H1 (cell line): ENCODE measurements around the gene DHRS13. TPM values are rescaled to one million over a fixed set of nuclear protein-coding genes. Genes with fewer than 3 reads are reported as not detected.

Experiments used
- CTCF ChIA-PET: fragments of 300-600 bp; sonication (Branson Sonifier 250); formaldehyde crosslinking; loops from one replicate; lab custom pipeline; 2021; ENCODE audit not compliant: partially characterized antibody; lab: Charles Lee
- POLR2A ChIA-PET: fragments of 300-600 bp; sonication (Branson Sonifier 250); formaldehyde crosslinking; loops from one replicate; lab custom pipeline; 2021; ENCODE audit warnings: inconsistent platforms; ENCODE audit not compliant: partially characterized antibody; lab: Charles Lee
- DNase-seq, 2 experiments: peaks; one replicate each; pipeline versions ENCODE4 v3.0.0 to v3.0.0-alpha.2; 2010 to 2022; ENCODE audit warnings: low spot score in 2 of 2, low read depth in 1 of 2, mixed read lengths in 1 of 2
- FAIRE-seq: peaks from 2 replicates; lab custom pipeline; 2011; peaks lifted over from hg19 to GRCh38; lab: Jason Lieb, UNC
- H2AFZ ChIP-seq: 2 replicates; pipeline ENCODE4 v1.8.1; 2012; ENCODE audit warnings: low read length, inconsistent platforms
- H2AK5ac ChIP-seq: 2 replicates; pipeline ENCODE4 v1.6.1; 2013; ENCODE audit warnings: low read depth, low read length
- H2BK120ac ChIP-seq: replicated peaks from 2 replicates; pipeline ENCODE3; 2013; ENCODE audit warnings: low read depth, low read length, inconsistent platforms
- H2BK12ac ChIP-seq: 2 replicates; pipeline ENCODE4 v1.6.1; 2013; ENCODE audit warnings: low read depth, low read length
- H2BK15ac ChIP-seq: 2 replicates; pipeline ENCODE4 v1.6.1; 2013; ENCODE audit warnings: low read length
- H2BK20ac ChIP-seq: 2 replicates; pipeline ENCODE4 v1.6.1; 2013; ENCODE audit warnings: low read length
- H2BK5ac ChIP-seq: 2 replicates; pipeline ENCODE4 v1.6.1; 2013; ENCODE audit warnings: low read depth, low read length
- H3K14ac ChIP-seq: 2 replicates; pipeline ENCODE4 v1.6.1; 2013; ENCODE audit warnings: inconsistent platforms; ENCODE audit not compliant: insufficient read length
- H3K18ac ChIP-seq: 2 replicates; pipeline ENCODE4 v1.6.1; 2013; ENCODE audit warnings: low read length; ENCODE audit errors: extremely low read depth
- H3K23ac ChIP-seq: 2 replicates; pipeline ENCODE4 v1.6.1; 2013; ENCODE audit warnings: inconsistent platforms; ENCODE audit not compliant: insufficient read length
- H3K23me2 ChIP-seq: 2 replicates; pipeline ENCODE4 v1.6.1; 2013; ENCODE audit warnings: low read depth, low read length
- H3K27ac ChIP-seq: 2 replicates; pipeline ENCODE4 v1.6.1; 2011; ENCODE audit warnings: low read depth, low read length, inconsistent platforms
- H3K27me3 ChIP-seq, 4 experiments: replicated peaks in 1 of 4; 1 replicate in 1 of 4; 2 replicates in 3 of 4; pipeline versions ENCODE4 v1.6.1 to v1.8.1; 2011 to 2013; ENCODE audit warnings: low read length in 3 of 4, mild to moderate bottlenecking in 3 of 4, inconsistent platforms in 2 of 4, mixed read lengths in 2 of 4, moderate library complexity in 1 of 4; ENCODE audit not compliant: control insufficient read depth in 3 of 4, insufficient read depth in 3 of 4; ENCODE audit errors: extremely low read depth in 1 of 4
- H3K36me3 ChIP-seq, 4 experiments: 2 replicates each; pipeline versions ENCODE4 v1.6.1 to v1.8.1; 2011 to 2013; ENCODE audit warnings: mild to moderate bottlenecking in 4 of 4, low read length in 3 of 4, moderate library complexity in 2 of 4, control low read depth in 1 of 4, inconsistent platforms in 1 of 4; ENCODE audit not compliant: insufficient read depth in 4 of 4, control insufficient read depth in 2 of 4
- H3K4ac ChIP-seq: replicated peaks from 2 replicates; pipeline ENCODE3; 2013; ENCODE audit warnings: low read length, low read depth, mixed read lengths, inconsistent platforms; ENCODE audit not compliant: insufficient read length
- H3K4me1 ChIP-seq, 4 experiments: replicated peaks in 1 of 4; 1 replicate in 1 of 4; 2 replicates in 3 of 4; pipeline versions ENCODE4 v1.6.1 to v1.8.1; 2011 to 2013; ENCODE audit warnings: low read length in 3 of 4, inconsistent platforms in 2 of 4, mixed read lengths in 1 of 4; ENCODE audit not compliant: insufficient read depth in 4 of 4, control insufficient read depth in 3 of 4
- H3K4me2 ChIP-seq, 2 experiments: 2 replicates each; pipeline versions ENCODE4 v1.6.1 to v1.8.1; 2011 to 2013; ENCODE audit warnings: low read depth in 2 of 2, low read length in 2 of 2, control low read depth in 1 of 2, inconsistent platforms in 1 of 2, mild to moderate bottlenecking in 1 of 2; ENCODE audit not compliant: insufficient read depth in 1 of 2
- H3K4me3 ChIP-seq, 4 experiments: fragments of 200-600, 300-600 bp in 1 of 4; sonication (generic), shearing (Covaris generic), sonication (Bioruptor Twin) in 1 of 4; 2 replicates each; pipeline versions ENCODE4 v1.5.1 to v1.8.1; 2011 to 2016; ENCODE audit warnings: low read length in 4 of 4, low read depth in 3 of 4, control low read depth in 2 of 4, inconsistent platforms in 2 of 4, mild to moderate bottlenecking in 2 of 4, mixed read lengths in 1 of 4, moderate library complexity in 1 of 4; ENCODE audit not compliant: insufficient read depth in 2 of 4; ENCODE audit errors: extremely low read depth in 1 of 4
- H3K56ac ChIP-seq: replicated peaks from 2 replicates; pipeline ENCODE3; 2013; ENCODE audit warnings: low read depth, mild to moderate bottlenecking, mixed read lengths, low read length, inconsistent platforms; ENCODE audit not compliant: insufficient read length
- H3K79me1 ChIP-seq: 2 replicates; pipeline ENCODE4 v1.6.1; 2013; ENCODE audit warnings: low read depth, low read length, control low read depth
- H3K79me2 ChIP-seq, 2 experiments: 2 replicates each; pipeline versions ENCODE4 v1.6.1 to v1.8.1; 2012 to 2013; ENCODE audit warnings: low read length in 2 of 2, mild to moderate bottlenecking in 2 of 2, inconsistent platforms in 1 of 2; ENCODE audit not compliant: insufficient read depth in 2 of 2, control insufficient read depth in 1 of 2
- H3K9ac ChIP-seq, 4 experiments: replicated peaks in 1 of 4; 1 replicate in 1 of 4; 2 replicates in 3 of 4; pipeline versions ENCODE4 v1.6.1 to v1.8.1; 2011 to 2013; ENCODE audit warnings: low read depth in 3 of 4, low read length in 3 of 4, control low read depth in 2 of 4, mild to moderate bottlenecking in 2 of 4, moderate library complexity in 2 of 4, inconsistent platforms in 1 of 4; ENCODE audit errors: extremely low read depth in 1 of 4
- H3K9me3 ChIP-seq, 2 experiments: 2 replicates each; pipeline versions ENCODE4 v1.6.1 to v1.8.1; 2012 to 2013; ENCODE audit warnings: mild to moderate bottlenecking in 2 of 2, moderate library complexity in 2 of 2, control low read depth in 1 of 2, inconsistent platforms in 1 of 2, low read depth in 1 of 2, low read length in 1 of 2, mixed read lengths in 1 of 2; ENCODE audit not compliant: insufficient read depth in 2 of 2
- H4K20me1 ChIP-seq, 2 experiments: replicated peaks in 1 of 2; 2 replicates each; pipeline versions ENCODE3 to v1.8.1; 2011 to 2013; ENCODE audit warnings: inconsistent platforms in 2 of 2, low read length in 2 of 2, mild to moderate bottlenecking in 1 of 2; ENCODE audit not compliant: insufficient read depth in 2 of 2, control insufficient read depth in 1 of 2
- H4K5ac ChIP-seq: 2 replicates; pipeline ENCODE4 v1.6.1; 2013; ENCODE audit warnings: low read length, low read depth, mixed read lengths, inconsistent platforms; ENCODE audit not compliant: insufficient read length
- H4K8ac ChIP-seq: 2 replicates; pipeline ENCODE4 v1.8.0; 2013; ENCODE audit warnings: mild to moderate bottlenecking, moderate library complexity, low read length, inconsistent platforms; ENCODE audit not compliant: insufficient read depth; ENCODE audit errors: extremely low read depth
- H4K91ac ChIP-seq: replicated peaks from 2 replicates; pipeline ENCODE3; 2013; ENCODE audit warnings: low read length, mixed read lengths, inconsistent platforms; ENCODE audit not compliant: insufficient read length
- ASH2L ChIP-seq: fragments of 200-600, 300-600 bp; sonication (generic); IDR thresholded peaks from one replicate; pipeline ENCODE4 v1.7.1; 2017; ENCODE audit warnings: low read length
- BACH1 ChIP-seq: IDR thresholded peaks from 2 replicates; pipeline ENCODE4 v1.6.1; 2012; ENCODE audit warnings: low read length, improper control_type of control experiment
- CBX5 ChIP-seq: fragments of 300-800, 300-1000 bp; sonication (generic); IDR thresholded peaks from 2 replicates; pipeline ENCODE4 v1.7.1; 2016; ENCODE audit warnings: antibody characterized with exemption, low read length, low read depth
- HDAC2 ChIP-seq, 2 experiments: fragments of 300-600 bp in 1 of 2; sonication (generic) in 1 of 2; IDR thresholded peaks; 2 replicates each; pipeline ENCODE4 v1.6.1; 2011 to 2012; ENCODE audit warnings: low read depth in 2 of 2, low read length in 2 of 2, mild to moderate bottlenecking in 2 of 2, moderate library complexity in 2 of 2, borderline replicate concordance in 1 of 2, inconsistent platforms in 1 of 2
- HDAC6 ChIP-seq: IDR thresholded peaks from one replicate; pipeline ENCODE4 v1.7.1; 2012; ENCODE audit warnings: low read depth, mild to moderate bottlenecking, inconsistent platforms, low read length, moderate library complexity
- KDM4A ChIP-seq: IDR thresholded peaks from one replicate; pipeline ENCODE4 v1.7.1; 2012; ENCODE audit warnings: low read depth, mild to moderate bottlenecking, moderate library complexity, low read length, inconsistent platforms; ENCODE audit not compliant: severe bottlenecking
- MAX ChIP-seq: IDR thresholded peaks from 2 replicates; pipeline ENCODE4 v1.6.1; 2012; ENCODE audit warnings: inconsistent platforms
- WGBS, 2 experiments: shearing (Covaris generic) in 1 of 2; methylation state at CpG; one replicate each; pipeline versions ENCODE4 v1.1.6 to v1.1.7; 2013 to 2015; ENCODE audit warnings: low lambda C conversion rate in 2 of 2, mixed read lengths in 2 of 2, inconsistent platforms in 1 of 2, low coverage in 1 of 2, missing lambda C conversion rate in 1 of 2; ENCODE audit not compliant: insufficient replicate concordance in 2 of 2, insufficient coverage in 1 of 2, insufficient read length in 1 of 2; ENCODE audit errors: extremely low coverage in 1 of 2, missing lambda C conversion rate in 1 of 2; 5-methylcytosine and 5-hydroxymethylcytosine counted together
- polyA plus RNA-seq, 7 experiments: library from polyadenylated mRNA; depleted of rRNA in 3 of 7; stranded (reverse) in 5 of 7; unstranded in 2 of 7; fragments of >200 nt in 5 of 7; fragments of 200-250 nt in 2 of 7; gene quantifications; 1 replicate in 5 of 7; 2 replicates in 1 of 7; 4 replicates in 1 of 7; pipeline versions ENCODE4 v1.2.1 to v1.2.3, GENCODE V29; 2011 to 2013; ENCODE audit warnings: missing spikeins in 2 of 7, mixed read lengths in 2 of 7
- total RNA-seq: library from RNA; stranded (reverse); fragmentation: NEBNext Ultra II Directional; extraction: Animal tissue kit (Norgen Biotek cat#: 25700); gene quantifications from 2 replicates; pipeline ENCODE4 v1.2.1, GENCODE V29; 2021
- TF ChIP-seq, protein P1 (sequence below): IDR thresholded peaks from 2 replicates; pipeline ENCODE4 v1.6.1; 2012; ENCODE audit warnings: inconsistent platforms

The DHRS13 gene
- total and polyA plus RNA-seq, 2 of the 8 experiments (the other 6 are each of a cell fraction or from before 2014, with no cell fraction given) = 23.7 to 30.0 TPM

DNA sequence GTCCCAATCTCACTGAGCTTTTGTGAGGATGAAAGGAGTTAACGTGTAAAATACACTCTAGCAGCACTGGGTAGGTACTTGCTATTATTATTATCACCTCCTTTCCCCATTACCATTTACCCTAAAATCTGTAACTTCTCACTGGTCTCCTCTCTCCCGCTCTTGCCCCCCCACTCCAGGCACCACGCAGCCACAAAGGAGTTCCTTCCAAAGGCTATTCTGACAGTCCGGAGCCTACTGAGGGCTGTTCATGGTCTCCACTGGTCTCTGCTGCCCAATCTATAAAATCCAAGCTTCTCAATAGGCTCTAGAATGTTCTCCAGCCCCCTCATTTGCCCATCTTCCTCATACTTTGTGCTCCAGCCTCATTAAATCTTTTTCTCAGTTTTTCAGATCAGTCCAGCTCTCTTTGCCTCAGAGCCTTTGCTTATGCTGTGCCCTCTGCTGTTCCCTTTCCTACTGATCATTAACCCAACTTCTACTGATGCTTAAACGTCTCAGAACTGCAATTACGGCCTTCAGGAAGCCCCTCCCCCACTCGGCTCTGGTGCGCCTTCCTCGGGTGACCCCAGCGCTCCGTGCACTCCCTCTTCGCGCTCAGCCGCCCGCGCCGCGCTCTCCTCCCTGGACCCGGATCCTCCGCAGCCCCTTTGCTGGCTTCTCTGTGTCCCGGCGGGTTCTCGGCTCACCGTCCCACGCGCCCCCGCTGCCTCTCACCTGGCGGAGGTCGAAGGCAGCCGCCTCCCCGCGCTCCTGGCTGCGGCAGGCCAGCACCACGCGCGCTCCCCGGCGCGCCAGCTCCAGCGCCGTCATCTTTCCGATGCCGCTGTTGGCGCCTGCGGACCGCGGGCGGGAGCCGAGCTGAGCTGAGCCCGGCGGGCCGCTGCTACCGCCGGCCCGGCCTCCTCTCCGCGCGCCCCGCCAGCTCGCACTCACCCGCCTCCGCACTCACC, 737 bp downstream of the DHRS13 start:
- H2BK5ac ChIP-seq = peak overlapping the region; percentile 46; the same call in 1 of the 2 replicates
- no peak overlapping the region for H2BK120ac ChIP-seq
- peaks cover 2 to 12% (median 5%) of the 10 kb centered on the region in 4 experiments; a peak in 6 of 7 replicates for H3K4me1 ChIP-seq
- H3K9me3 ChIP-seq = no peaks in the 10 kb centered on the region
- no peak overlapping the region for H2AFZ ChIP-seq
- peaks cover 0 to 3% of the 10 kb centered on the region in 2 experiments; a peak in 2 of 4 replicates for H3K79me2 ChIP-seq
- peak overlapping the region; percentile 92 for H4K8ac ChIP-seq
- H3K4me3 ChIP-seq = peak overlapping the region; percentile 52 to 85 (median 72)
- H3K4ac ChIP-seq = no peak overlapping the region
- ChIA-PET CTCF (interaction anchor here (0.5 to 5.6 kb wide), 29 partner anchors 10 to 255 kb away, joined by 3 to 45 read pairs (median 4); partner anchors contain the start of genes FAM222B, NEK8, RPL23A and TLCD1), POLR2A (interaction anchor here (0.7 to 7.7 kb wide), 11 partner anchors 9 to 182 kb away, joined by 3 to 71 read pairs (median 7); partner anchors contain the start of genes NEK8, PHF12, RPL23A and TLCD1)
- WGBS, 2 experiments = 4% methylated on average over 61 of the region's 62 CpGs; no CpG with 5 or more reads in 1 of the 2 experiments
- no peak overlapping the region for H2BK20ac ChIP-seq
- peaks cover 9 to 17% (median 14%) of the 10 kb centered on the region in 4 experiments; a peak in 6 of 8 replicates for H3K36me3 ChIP-seq
- peak overlapping the region; percentile 35 to 84 (median 71) for H3K9ac ChIP-seq
- H3K27ac ChIP-seq = peak overlapping the region; percentile 54
- no peaks in the 10 kb centered on the region for H3K27me3 ChIP-seq
- H3K23ac ChIP-seq = no peak overlapping the region
- H3K14ac ChIP-seq = no peak overlapping the region
- no peak overlapping the region for H4K5ac ChIP-seq
- peak overlapping the region; percentile 86 for H3K56ac ChIP-seq
- no peak overlapping the region for H2AK5ac ChIP-seq
- peak overlapping the region; percentile 70 to 88 for H3K4me2 ChIP-seq
- H3K18ac ChIP-seq = peak overlapping the region; percentile 91
- no peak overlapping the region for H2BK15ac ChIP-seq
- DNase-seq (no peak), FAIRE-seq (no peak)
- H3K23me2 ChIP-seq = peaks cover 9% of the 10 kb centered on the region; the same call in 1 of the 2 replicates
- H4K91ac ChIP-seq = peak overlapping the region; percentile 34
- peaks cover 3% of the 10 kb centered on the region; the same call in 1 of the 2 replicates for H3K79me1 ChIP-seq
- 0 out of 2 replicates have a peak overlapping the region, but pooled peaks have one; percentile 39 for H2BK12ac ChIP-seq
- H4K20me1 ChIP-seq = peaks cover 2 to 5% of the 10 kb centered on the region in 2 experiments
- TF ChIP-seq BACH1 (0 out of 2 replicates have a peak, but pooled peaks have one; percentile 5), KDM4A (peak; percentile 95), CBX5 (no peak), HDAC6 (no peak), MAX (peak; percentile 29; the same call in 1 of the 2 replicates), ASH2L (peak; percentile 93), HDAC2 (IDR thresholded peaks at IDR 0.05; ENCODE audit: borderline replicate concordance in 1 of 2, low read depth in 2 of 2, low read length in 2 of 2) (peak in 1 of 2 experiments; percentile 75; a peak in 2 of 4 replicates)
- TF ChIP-seq, protein P1, sequence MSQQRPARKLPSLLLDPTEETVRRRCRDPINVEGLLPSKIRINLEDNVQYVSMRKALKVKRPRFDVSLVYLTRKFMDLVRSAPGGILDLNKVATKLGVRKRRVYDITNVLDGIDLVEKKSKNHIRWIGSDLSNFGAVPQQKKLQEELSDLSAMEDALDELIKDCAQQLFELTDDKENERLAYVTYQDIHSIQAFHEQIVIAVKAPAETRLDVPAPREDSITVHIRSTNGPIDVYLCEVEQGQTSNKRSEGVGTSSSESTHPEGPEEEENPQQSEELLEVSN = 0 out of 2 replicates have a peak, but pooled peaks have one; percentile 7
